Uterus (tissue), 2 donors: ENCODE results near the gene CLEC2B.

Experiments used
- POLR2A ChIP-seq, 2 donors: fragments of 450-650 bp; IDR thresholded peaks; one replicate each; pipeline ENCODE4 v1.6.1; 2016; ENCODE audit warnings: antibody characterized with exemption in 2 of 2, mild to moderate bottlenecking in 1 of 2, moderate library complexity in 1 of 2
- TF ChIP-seq, protein P1 (sequence below), 4 experiments: fragments of 200-600 bp in 2 of 4; fragments of 450-650 bp in 2 of 4; sonication (generic) in 2 of 4; IDR thresholded peaks; one replicate each; pipeline ENCODE4 v1.5.1; 2016 to 2019; ENCODE audit warnings: antibody characterized with exemption in 4 of 4, mild to moderate bottlenecking in 2 of 4, moderate library complexity in 1 of 4

DNA sequence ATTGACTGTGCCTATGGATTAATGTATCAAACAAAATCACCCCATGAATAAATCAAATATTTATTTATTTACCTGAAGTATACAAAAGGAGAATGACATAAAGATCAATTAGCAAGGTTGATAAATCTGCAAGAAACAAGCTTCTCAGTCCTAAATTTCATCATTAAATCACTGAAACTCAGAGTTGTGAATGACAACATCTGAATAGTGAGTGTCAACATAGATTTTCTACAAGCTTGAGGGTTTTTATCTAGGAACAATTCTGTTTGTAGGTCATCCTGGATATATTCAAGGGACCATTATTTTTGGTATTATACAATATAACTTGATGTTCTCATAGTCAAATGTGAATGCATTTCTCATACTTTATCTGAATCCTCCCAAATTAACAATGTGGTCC lies 59.3 kb downstream of the CLEC2B start:
- no peak for TF ChIP-seq POLR2A (IDR thresholded peaks at IDR 0.05)
- TF ChIP-seq, protein P1, sequence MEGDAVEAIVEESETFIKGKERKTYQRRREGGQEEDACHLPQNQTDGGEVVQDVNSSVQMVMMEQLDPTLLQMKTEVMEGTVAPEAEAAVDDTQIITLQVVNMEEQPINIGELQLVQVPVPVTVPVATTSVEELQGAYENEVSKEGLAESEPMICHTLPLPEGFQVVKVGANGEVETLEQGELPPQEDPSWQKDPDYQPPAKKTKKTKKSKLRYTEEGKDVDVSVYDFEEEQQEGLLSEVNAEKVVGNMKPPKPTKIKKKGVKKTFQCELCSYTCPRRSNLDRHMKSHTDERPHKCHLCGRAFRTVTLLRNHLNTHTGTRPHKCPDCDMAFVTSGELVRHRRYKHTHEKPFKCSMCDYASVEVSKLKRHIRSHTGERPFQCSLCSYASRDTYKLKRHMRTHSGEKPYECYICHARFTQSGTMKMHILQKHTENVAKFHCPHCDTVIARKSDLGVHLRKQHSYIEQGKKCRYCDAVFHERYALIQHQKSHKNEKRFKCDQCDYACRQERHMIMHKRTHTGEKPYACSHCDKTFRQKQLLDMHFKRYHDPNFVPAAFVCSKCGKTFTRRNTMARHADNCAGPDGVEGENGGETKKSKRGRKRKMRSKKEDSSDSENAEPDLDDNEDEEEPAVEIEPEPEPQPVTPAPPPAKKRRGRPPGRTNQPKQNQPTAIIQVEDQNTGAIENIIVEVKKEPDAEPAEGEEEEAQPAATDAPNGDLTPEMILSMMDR (IDR thresholded peaks at IDR 0.05), result no peak
